Hematopoietic multipotent progenitor cell treated with erythropoietin and hydrocortisone succinate and interleukin-3 and kit ligand, for 15 days (in vitro differentiated cells): Measurements from ENCODE around the gene STK24.

ENCODE experiments used
- DNase-seq: peaks from one replicate; pipeline ENCODE4 v3.0.0-alpha.2; 2015; ENCODE audit warnings: low spot score

The STK24 gene

GRCh38 chr13:98450539-98451111 is 126.3 kb downstream of the STK24 start:
- DNase-seq = no peak

GRCh38 chr13:98450026-98450425 is 126.9 kb downstream of the STK24 start:
- no peak for DNase-seq

GRCh38 chr13:98449273-98449672 is 127.6 kb downstream of the STK24 start:
- DNase-seq = no peak

GRCh38 chr13:98448642-98448928 is 128.3 kb downstream of the STK24 start:
- no peak for DNase-seq

GRCh38 chr13:98447881-98448641 is 128.8 kb downstream of the STK24 start:
- peak; percentile 49 for DNase-seq

- no peak for DNase-seq
Observed at GRCh38 chr13:98447130-98447529, 129.8 kb downstream of the STK24 start.

GRCh38 chr13:98446234-98446621 is 130.7 kb downstream of the STK24 start:
- no peak for DNase-seq

- DNase-seq = peak; percentile 72
Observed at GRCh38 chr13:98445340-98446233, 131.3 kb downstream of the STK24 start.

GRCh38 chr13:98444381-98444780 is 132.5 kb downstream of the STK24 start:
- DNase-seq = no peak

GRCh38 chr13:98443800-98444325 is 133.0 kb downstream of the STK24 start:
- DNase-seq = no peak

- no peak for DNase-seq
Observed at GRCh38 chr13:98443329-98443728, 133.6 kb downstream of the STK24 start.

GRCh38 chr13:98442391-98443230 is 134.3 kb downstream of the STK24 start:
- no peak for DNase-seq

GRCh38 chr13:98441056-98441676 is 135.7 kb downstream of the STK24 start:
- DNase-seq = no peak

GRCh38 chr13:98440390-98441055 is 136.4 kb downstream of the STK24 start:
- no peak for DNase-seq

GRCh38 chr13:98439896-98440295 is 137.0 kb downstream of the STK24 start:
- no peak for DNase-seq

GRCh38 chr13:98439126-98439828 is 137.6 kb downstream of the STK24 start:
- DNase-seq = no peak

GRCh38 chr13:98438246-98439125 is 138.4 kb downstream of the STK24 start:
- DNase-seq = no peak

- no peak for DNase-seq
Observed at GRCh38 chr13:98436233-98436910, 140.5 kb downstream of the STK24 start.

- DNase-seq = no peak
Observed at GRCh38 chr13:98435376-98435775, 141.5 kb downstream of the STK24 start.
